Activated CD4-positive, alpha-beta T cell treated with anti-CD3 and anti-CD28 coated beads, Interleukin-2, amount 10 ng/mL, durations not matched to agents 24 days and 14 days (primary cell): ENCODE data around the gene HS3ST3A1. TPM values are rescaled to one million over a fixed set of nuclear protein-coding genes. Genes with fewer than 3 reads are reported as not detected.
"Not testable (repeated sequence)": the region's sequence is repeated elsewhere in the genome, so short reads cannot be mapped to it uniquely, and the experiment has no call there.

ENCODE experiments used
- DNase-seq: peaks from one replicate; pipeline ENCODE4 v3.0.0; 2022
- H3K27ac Mint-ChIP-seq: one replicate; pipeline ENCODE4 v1.8.0; 2022; ENCODE audit warnings: mild to moderate bottlenecking, mixed read lengths
- H3K27me3 Mint-ChIP-seq: one replicate; pipeline ENCODE4 v1.8.0; 2022; ENCODE audit warnings: mixed read lengths
- H3K36me3 Mint-ChIP-seq: one replicate; pipeline ENCODE4 v1.8.0; 2022; ENCODE audit warnings: low read depth, mild to moderate bottlenecking, mixed read lengths
- H3K4me1 Mint-ChIP-seq: one replicate; pipeline ENCODE4 v1.8.0; 2021; ENCODE audit warnings: mixed read lengths
- H3K4me3 Mint-ChIP-seq: one replicate; pipeline ENCODE4 v1.8.0; 2022; ENCODE audit warnings: mild to moderate bottlenecking, moderate library complexity, mixed read lengths
- H3K9me3 Mint-ChIP-seq: one replicate; pipeline ENCODE4 v1.8.0; 2021; ENCODE audit warnings: mixed read lengths
- intact Hi-C: fragments of 100-400 bp; cut with micrococcal nuclease; formaldehyde crosslinking; loops from one replicate; pipeline ENCODE4 v1.15.1; 2023
- total RNA-seq: library from RNA; stranded (reverse); gene quantifications from 2 replicates; pipeline ENCODE4 v1.2.3, GENCODE V29; 2022

Gene HS3ST3A1
- total RNA-seq, 1 donor from 2014 or later = 2.3 TPM

DNA sequence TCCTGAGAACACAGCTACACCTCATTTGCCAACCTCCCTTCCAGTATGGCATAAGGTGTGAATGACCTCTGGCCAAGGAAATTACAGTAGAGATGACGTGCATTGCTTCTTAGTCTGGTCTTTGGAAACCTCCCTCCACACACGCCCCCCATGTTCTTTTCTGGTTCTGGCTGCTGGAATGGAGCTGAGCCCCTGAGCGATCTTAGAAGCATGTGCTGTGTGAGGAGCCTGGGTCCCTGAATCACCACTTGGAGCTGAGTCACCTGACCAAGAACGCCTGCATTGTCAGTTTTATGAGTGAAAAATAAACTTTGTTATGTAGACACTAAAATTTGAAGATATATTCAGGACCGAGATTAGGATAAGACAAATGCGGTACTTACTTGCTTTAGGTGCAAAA, 51.4 kb downstream of the HS3ST3A1 start:
- Mint-ChIP-seq H3K27me3 (peaks cover 3% of the 10 kb centered on the region), H3K4me1 (no peaks in the 10 kb centered on the region), H3K4me3 (no peak overlapping the region), H3K9me3 (peaks cover 4% of the 10 kb centered on the region), H3K27ac (no peak overlapping the region), H3K36me3 (no peaks in the 10 kb centered on the region)
- intact Hi-C loops = no loop called here
- no peak for DNase-seq

DNA sequence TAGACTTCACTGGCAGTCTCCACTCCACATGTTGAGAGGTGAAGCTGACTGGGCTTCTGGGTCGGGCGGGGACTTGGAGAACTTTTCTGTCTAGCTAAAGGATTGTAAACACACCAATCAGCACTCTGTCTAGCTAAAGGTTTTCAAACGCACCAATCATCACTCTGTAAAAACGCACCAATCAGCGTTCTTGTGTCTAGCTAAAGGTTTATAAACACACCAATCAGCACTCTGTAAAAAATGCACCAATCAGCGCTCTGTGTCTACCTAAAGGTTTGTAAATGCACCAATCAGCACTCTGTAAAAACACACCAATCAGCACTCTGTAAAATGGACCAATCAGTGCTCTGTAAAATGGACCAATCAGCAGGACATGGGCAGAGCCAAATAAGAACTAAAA, 53.2 kb downstream of the HS3ST3A1 start:
- H3K9me3 Mint-ChIP-seq, H3K4me1 Mint-ChIP-seq, intact Hi-C loops, H3K36me3 Mint-ChIP-seq, H3K27ac Mint-ChIP-seq, H3K27me3 Mint-ChIP-seq, DNase-seq, H3K4me3 Mint-ChIP-seq: not testable (repeated sequence)

DNA sequence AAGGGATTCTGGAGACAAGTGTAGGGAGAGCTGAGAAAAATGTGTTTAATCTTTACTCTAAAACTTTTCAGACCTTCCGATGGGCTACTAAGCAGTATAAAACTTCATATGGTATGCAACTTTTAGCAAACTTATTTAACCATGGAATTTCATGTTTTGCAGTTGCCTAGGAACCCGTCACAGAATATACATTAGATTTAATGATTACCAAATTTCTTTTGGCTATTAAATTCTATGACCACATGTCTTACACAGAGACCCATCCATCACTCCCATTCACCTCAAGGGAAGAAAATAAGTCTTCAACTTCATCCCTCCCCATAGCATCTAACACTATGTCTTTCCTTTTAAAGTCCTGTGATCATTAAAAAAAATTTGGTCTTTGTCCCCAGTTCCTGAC, 54.9 kb downstream of the HS3ST3A1 start:
- intact Hi-C loops = no loop called here
- Mint-ChIP-seq H3K9me3 (peaks cover 7% of the 10 kb centered on the region), H3K4me3 (no peak overlapping the region), H3K4me1 (no peaks in the 10 kb centered on the region), H3K27ac (no peak overlapping the region), H3K27me3 (peaks cover 3% of the 10 kb centered on the region), H3K36me3 (no peaks in the 10 kb centered on the region)
- DNase-seq = no peak

DNA sequence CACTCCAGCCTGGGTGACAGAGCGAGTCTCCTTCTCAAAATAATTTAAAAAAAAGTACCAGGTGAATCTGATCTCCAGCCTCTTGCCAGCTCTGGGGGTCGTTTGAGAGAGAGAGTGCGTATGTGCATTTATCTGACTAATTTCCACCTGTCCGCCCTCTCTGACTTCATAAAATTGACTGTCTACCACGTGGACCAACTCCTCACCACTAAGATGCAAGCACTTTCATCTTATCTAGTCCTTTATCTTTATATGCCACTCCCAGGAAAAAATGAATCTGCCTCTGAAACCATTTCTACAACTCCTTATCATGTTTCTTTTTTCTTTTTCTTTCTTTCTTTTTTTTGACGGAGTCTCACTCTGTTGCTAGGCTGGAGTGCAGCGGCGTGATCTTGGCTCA, 55.8 kb downstream of the HS3ST3A1 start:
- no peak overlapping the region for H3K27ac Mint-ChIP-seq
- no peak overlapping the region for H3K4me3 Mint-ChIP-seq
- no peaks in the 10 kb centered on the region for H3K4me1 Mint-ChIP-seq
- no peaks in the 10 kb centered on the region for H3K36me3 Mint-ChIP-seq
- intact Hi-C loops = no loop called here
- H3K27me3 Mint-ChIP-seq = peaks cover 4% of the 10 kb centered on the region
- no peak for DNase-seq
- H3K9me3 Mint-ChIP-seq = peaks cover 7% of the 10 kb centered on the region

DNA sequence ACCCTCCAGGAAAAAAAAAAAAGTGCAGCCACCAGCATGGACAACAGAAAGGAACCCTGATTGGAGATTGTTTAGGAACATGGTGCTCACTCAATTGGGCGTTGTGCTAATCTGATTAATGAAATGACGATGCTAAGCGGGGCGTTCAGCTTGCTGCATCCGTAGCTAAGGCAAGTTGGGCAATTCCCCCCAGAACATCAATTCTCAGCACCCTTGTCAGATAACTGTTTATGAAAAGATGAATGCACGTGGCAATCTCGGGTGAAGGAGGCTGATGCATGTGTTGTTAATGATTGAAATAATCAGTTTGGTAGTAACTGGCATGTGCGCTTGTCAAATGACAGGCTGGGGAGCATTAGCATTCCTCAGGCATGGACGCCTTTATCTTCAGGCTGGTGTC, 57.0 kb downstream of the HS3ST3A1 start:
- Mint-ChIP-seq H3K27me3 (peaks cover 5% of the 10 kb centered on the region), H3K4me3 (no peak overlapping the region), H3K9me3 (peaks cover 7% of the 10 kb centered on the region), H3K27ac (no peak overlapping the region), H3K4me1 (no peaks in the 10 kb centered on the region), H3K36me3 (no peaks in the 10 kb centered on the region)
- no peak for DNase-seq
- intact Hi-C loops = no loop called here

DNA sequence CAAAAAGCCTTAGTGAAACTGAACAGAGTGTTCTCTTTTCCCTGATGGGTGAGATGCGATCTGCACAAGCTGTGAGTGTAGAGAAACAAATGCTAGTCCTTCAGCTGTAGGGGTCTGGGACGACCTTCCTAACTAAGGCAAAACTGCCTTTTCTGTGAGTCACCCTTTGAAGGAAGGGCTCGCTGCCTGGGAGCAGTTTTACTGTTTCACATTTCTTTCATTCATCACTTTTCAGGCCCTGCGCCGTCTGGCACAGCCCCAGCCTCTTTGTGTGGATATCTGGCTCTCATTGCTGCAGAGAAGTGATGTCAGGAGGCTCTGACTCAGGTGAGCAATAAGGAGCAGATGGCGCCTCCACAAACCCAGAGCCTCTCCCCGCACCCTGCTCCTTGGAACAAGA, 57.4 kb downstream of the HS3ST3A1 start:
- Mint-ChIP-seq H3K36me3 (no peaks in the 10 kb centered on the region), H3K9me3 (peaks cover 3% of the 10 kb centered on the region), H3K27me3 (peaks cover 2% of the 10 kb centered on the region), H3K4me1 (no peaks in the 10 kb centered on the region), H3K4me3 (no peak overlapping the region), H3K27ac (no peak overlapping the region)
- intact Hi-C loops = no loop called here
- no peak for DNase-seq

DNA sequence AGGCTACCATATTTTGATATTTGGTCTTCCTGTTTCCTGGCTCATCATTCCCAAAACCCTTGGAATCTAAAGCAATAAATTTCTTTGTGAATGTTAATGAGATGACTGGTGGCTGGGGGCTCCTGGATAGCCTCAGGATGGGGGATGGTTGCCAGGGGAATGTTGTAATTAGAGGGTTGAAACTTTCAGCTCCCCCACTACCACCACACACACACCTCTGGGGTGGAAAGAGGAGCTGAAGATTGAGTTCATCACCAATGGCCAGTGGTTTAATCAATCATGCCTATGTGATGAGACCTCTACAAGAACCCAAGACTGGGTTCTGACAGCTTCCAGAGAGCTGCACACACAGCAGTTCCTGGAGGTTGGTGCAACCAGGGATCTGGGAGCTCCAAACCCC, 59.1 kb downstream of the HS3ST3A1 start:
- Mint-ChIP-seq H3K9me3 (peaks cover 3% of the 10 kb centered on the region), H3K4me1 (no peaks in the 10 kb centered on the region), H3K4me3 (no peak overlapping the region), H3K27me3 (peaks cover 2% of the 10 kb centered on the region), H3K36me3 (no peaks in the 10 kb centered on the region), H3K27ac (no peak overlapping the region)
- intact Hi-C loops = no loop called here
- DNase-seq = no peak

DNA sequence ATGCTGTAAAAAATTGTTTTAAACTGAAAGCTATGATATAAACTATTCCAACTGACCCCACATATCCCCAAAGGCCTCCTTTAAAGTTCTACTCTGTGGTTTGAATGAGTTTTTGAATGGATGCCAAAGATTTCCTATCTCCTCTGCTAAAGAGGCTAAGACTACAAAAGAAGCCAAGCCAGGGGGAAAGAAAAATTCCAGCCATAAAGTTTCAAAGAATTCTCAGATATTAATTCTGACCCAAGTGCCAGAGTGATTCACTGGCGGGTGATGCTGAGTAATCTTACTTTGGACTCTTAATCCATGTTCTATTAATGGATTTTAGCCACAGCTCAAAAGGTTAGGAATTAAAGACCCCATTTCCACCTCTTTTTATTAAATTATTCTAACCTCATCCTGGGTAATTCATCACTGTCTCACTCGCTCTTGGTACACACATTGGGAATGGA, 60.7 kb downstream of the HS3ST3A1 start:
- Mint-ChIP-seq H3K4me3 (no peak overlapping the region), H3K27ac (no peak overlapping the region), H3K4me1 (no peaks in the 10 kb centered on the region), H3K9me3 (peaks cover 3% of the 10 kb centered on the region), H3K36me3 (no peaks in the 10 kb centered on the region), H3K27me3 (peaks cover 2% of the 10 kb centered on the region)
- no peak for DNase-seq
- intact Hi-C loops = no loop called here

DNA sequence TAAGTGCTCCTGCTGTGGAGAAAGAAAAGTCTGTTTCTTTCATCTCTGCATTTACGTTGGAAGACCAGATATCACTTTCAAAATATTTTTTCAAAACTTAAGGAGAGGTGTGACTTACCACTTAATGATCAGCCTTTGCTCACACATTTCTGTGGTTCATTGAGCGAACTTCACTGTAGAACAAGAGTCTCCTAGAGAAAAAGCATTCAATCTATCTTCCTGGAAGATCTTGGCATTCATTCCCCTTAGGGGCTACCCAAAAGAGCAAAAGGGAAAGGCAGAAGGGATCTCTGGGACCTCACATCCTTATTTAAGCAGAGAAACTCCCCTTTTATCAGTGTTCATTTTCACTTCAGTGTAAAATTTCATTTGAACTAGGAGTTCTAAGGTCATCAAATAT, 61.2 kb downstream of the HS3ST3A1 start:
- intact Hi-C loops = no loop called here
- no peak overlapping the region for H3K4me3 Mint-ChIP-seq
- H3K4me1 Mint-ChIP-seq = no peaks in the 10 kb centered on the region
- H3K27ac Mint-ChIP-seq = no peak overlapping the region
- H3K27me3 Mint-ChIP-seq = peaks cover 2% of the 10 kb centered on the region
- H3K9me3 Mint-ChIP-seq = peaks cover 3% of the 10 kb centered on the region
- H3K36me3 Mint-ChIP-seq = no peaks in the 10 kb centered on the region
- DNase-seq = no peak

DNA sequence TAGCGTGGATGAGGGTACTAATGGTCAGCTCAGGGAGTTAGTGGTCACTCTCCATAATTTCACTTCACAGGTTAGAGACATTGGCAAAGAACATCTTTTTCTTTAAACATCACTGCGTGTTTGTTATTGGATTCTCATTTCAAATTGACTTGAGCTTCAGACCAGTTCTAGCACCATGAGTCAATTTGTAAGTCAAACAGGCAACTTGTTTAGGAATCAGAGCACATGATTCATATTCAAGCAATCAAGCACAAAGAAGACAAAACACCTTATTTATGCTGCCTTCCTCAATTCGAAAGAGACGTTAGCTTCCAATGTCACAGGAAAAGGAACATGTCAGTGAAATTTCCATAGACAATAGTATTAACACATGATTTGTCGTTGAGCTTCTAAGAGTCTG, 62.3 kb downstream of the HS3ST3A1 start:
- H3K4me3 Mint-ChIP-seq = no peak overlapping the region
- H3K36me3 Mint-ChIP-seq = no peaks in the 10 kb centered on the region
- intact Hi-C loops = no loop called here
- no peaks in the 10 kb centered on the region for H3K4me1 Mint-ChIP-seq
- no peak overlapping the region for H3K27ac Mint-ChIP-seq
- peaks cover 3% of the 10 kb centered on the region for H3K9me3 Mint-ChIP-seq
- DNase-seq = no peak
- peaks cover 2% of the 10 kb centered on the region for H3K27me3 Mint-ChIP-seq

DNA sequence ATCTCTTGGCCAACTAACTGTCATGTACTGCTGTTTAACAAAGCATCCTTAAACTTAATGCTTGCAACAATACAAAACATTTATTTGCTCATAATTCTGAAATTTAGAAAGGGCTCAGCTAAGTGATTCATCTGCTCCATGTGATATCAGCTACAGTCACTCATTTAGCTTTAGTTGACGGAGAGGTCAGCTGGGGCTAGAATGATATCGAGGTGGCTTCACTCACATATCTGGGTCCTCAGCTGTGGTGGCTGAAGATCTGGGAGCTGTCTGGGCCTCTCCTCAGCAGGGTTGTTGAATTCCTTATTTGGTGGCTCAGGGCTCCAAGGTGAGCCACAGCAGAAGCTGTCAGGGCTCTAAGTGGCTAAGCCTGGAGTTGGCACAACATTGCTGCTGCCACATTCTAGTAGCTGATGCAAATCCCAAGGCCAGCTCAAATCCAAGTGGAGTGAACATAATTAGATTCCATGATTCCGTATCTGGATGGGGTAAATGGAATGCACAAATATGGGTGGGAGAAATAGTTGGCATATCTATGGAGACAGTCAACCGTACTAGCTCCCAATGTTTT, 62.8 kb downstream of the HS3ST3A1 start:
- H3K27me3 Mint-ChIP-seq = peaks cover 2% of the 10 kb centered on the region
- H3K27ac Mint-ChIP-seq = no peak overlapping the region
- intact Hi-C loops = no loop called here
- no peak for DNase-seq
- no peaks in the 10 kb centered on the region for H3K4me1 Mint-ChIP-seq
- H3K4me3 Mint-ChIP-seq = no peak overlapping the region
- H3K36me3 Mint-ChIP-seq = no peaks in the 10 kb centered on the region
- peaks cover 3% of the 10 kb centered on the region for H3K9me3 Mint-ChIP-seq

DNA sequence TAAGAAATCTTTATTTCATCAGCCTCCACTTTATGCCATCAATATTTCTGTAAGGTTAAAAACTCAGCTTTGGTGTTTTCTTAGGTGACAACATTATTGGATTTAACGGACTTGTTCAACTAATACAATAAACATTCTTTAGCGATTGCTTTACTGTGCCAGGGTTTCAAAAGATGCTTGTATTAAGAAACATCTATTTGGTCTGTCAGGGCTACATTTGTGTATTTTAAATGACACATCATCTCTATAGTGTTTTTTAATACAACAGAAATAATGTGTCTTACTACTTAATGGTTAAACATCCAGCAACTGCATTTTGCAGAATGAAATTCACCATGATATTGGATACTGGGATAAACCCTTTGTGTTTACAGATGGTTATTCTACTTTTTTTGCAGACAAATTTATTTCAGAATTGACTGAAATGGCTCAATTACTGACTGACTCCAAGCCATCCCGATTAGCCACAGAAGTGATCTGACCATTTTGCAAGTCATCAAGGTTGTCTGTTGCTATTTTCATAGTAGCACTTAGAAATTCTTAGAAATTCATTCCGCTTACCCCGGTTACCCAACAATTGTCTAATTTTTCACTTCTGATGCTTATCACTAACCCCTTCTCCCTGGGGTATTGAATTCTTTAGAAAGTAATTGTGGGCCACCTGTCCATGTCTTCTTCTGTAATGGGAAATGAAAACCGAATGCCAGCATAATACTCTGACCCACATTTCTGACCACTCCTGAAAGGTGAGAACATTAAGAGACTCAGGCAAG, 63.7 kb downstream of the HS3ST3A1 start:
- no peaks in the 10 kb centered on the region for H3K4me1 Mint-ChIP-seq
- H3K9me3 Mint-ChIP-seq = peaks cover 2% of the 10 kb centered on the region
- DNase-seq = no peak
- peaks cover 2% of the 10 kb centered on the region for H3K27me3 Mint-ChIP-seq
- H3K27ac Mint-ChIP-seq = no peak overlapping the region
- no peaks in the 10 kb centered on the region for H3K36me3 Mint-ChIP-seq
- intact Hi-C loops = no loop called here
- no peak overlapping the region for H3K4me3 Mint-ChIP-seq

DNA sequence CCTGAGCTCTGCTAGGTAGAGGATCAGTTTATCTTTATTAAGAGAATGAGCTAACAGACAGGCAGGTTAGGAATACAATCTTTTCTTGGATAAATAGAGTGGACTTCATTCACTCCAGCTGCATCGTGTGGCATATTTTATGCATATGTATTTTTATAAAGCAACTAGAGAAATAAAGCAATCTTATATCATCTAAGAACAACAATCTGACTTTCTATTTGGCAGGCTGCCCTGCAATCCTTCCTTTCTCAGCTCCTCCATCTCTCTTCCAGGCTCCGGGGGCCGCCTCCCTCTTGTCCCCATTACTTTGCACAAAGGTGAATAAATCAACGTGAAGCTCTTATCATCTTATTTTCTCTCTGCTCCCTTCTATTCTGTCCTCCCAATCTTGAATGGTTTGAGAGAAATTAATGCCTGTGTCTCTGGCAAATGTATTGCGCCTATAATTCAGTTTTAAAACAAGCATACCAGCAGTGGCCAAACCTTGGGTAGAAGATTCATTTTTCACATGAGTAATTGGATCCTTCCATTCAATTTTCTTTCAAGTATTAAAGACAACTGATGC, 64.5 kb downstream of the HS3ST3A1 start:
- Mint-ChIP-seq H3K27me3 (peaks cover 2% of the 10 kb centered on the region), H3K36me3 (no peaks in the 10 kb centered on the region), H3K27ac (no peak overlapping the region), H3K9me3 (no peaks in the 10 kb centered on the region), H3K4me1 (no peaks in the 10 kb centered on the region), H3K4me3 (no peak overlapping the region)
- intact Hi-C loops = no loop called here
- no peak for DNase-seq

DNA sequence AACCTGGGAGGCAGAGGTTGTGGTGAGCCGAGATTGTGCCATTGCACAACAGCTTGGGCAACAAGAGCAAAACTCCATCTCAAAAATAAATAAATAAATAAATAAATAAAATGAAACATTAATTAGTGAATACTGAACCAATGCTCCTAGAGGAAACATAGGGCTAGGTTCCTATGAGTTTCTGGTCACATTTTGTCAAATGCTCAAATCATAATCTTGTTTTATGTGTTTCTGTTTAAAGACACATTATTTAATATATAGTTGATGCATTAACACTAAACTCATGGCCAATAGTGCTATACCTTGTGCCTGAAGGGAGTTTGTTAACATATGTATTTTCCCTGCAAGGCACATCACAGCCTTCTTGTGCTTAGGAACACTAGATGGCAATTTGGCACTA, 66.8 kb downstream of the HS3ST3A1 start:
- intact Hi-C loops = no loop called here
- Mint-ChIP-seq H3K4me1 (no peaks in the 10 kb centered on the region), H3K4me3 (no peak overlapping the region), H3K36me3 (no peaks in the 10 kb centered on the region), H3K9me3 (no peaks in the 10 kb centered on the region), H3K27ac (no peak overlapping the region), H3K27me3 (no peaks in the 10 kb centered on the region)
- DNase-seq = no peak
